Epithelial cell of proximal tubule (primary cell): ENCODE measurements around the gene SLC41A3. TPM values are rescaled to one million over a fixed set of nuclear protein-coding genes. Genes with fewer than 3 reads are reported as not detected.
A peak's percentile ranks its signal among the peaks of the same experiment; 100 is the strongest.
"Not testable (repeated sequence)": the region's sequence is repeated elsewhere in the genome, so short reads cannot be mapped to it uniquely, and the experiment has no call there.

Source experiments
- DNase-seq: peaks from one replicate; pipeline ENCODE4 v3.0.0-alpha.2; 2011; ENCODE audit warnings: low read depth
- H3K4me3 ChIP-seq: 2 replicates; pipeline ENCODE4 v1.5.1; 2011; ENCODE audit warnings: low read depth, mild to moderate bottlenecking, low read length
- total RNA-seq: library from RNA; depleted of rRNA; stranded (reverse); fragments of >200 nt; gene quantifications from 2 replicates; pipeline ENCODE4 v1.2.3, GENCODE V29; 2015
- TF ChIP-seq, protein P1 (sequence below): conservative IDR thresholded peaks from 2 replicates; pipeline ENCODE4 v1.5.1; 2012; ENCODE audit warnings: low read depth, mild to moderate bottlenecking, low read length

SLC41A3 gene
- total RNA-seq, 1 donor from 2014 or later: 41.6 TPM

DNA sequence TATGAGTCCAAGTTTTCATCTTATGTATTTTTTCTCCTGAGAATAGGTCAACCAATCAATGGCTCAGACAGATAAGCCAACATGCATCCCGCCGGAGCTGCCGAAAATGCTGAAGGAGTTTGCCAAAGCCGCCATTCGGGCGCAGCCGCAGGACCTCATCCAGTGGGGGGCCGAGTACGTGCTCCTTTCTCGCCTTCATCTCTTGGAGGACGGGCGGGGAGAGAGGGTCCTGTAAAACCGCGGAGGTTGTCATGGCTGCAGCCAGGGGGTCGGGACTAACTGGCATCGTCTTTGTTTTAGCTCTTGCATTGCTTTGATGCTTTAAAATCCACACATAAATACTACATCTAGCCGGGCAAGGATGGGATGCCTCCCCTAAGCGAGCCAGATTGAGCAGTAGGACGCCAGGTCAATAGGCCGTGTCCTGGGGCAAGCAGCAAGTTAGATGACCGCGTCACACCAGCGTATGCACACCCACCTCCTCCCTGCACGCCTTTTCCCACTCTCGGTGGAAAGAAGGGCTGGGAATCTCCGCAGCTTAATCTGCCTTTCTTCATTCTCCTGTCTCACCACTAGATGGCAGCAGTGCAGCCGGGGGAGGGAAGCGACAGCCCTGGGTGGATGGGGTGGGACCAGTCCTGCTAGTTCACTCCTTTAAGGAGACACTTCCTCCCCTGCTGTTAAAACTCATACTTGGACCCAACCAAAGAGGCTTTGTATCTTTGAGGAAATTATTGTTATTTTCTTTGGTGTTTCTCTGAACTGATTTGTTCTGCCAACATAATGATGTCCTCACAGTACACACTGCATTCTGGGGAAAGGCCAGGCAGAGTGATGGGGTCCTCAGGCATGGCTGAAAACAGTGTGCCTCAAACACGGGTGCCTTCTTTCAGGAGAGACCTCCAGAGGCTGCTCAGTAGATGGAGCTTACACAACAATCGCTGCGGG, 111.7 kb downstream of the SLC41A3 start:
- peak overlapping the region; percentile 30 for H3K4me3 ChIP-seq
- TF ChIP-seq, protein P1, sequence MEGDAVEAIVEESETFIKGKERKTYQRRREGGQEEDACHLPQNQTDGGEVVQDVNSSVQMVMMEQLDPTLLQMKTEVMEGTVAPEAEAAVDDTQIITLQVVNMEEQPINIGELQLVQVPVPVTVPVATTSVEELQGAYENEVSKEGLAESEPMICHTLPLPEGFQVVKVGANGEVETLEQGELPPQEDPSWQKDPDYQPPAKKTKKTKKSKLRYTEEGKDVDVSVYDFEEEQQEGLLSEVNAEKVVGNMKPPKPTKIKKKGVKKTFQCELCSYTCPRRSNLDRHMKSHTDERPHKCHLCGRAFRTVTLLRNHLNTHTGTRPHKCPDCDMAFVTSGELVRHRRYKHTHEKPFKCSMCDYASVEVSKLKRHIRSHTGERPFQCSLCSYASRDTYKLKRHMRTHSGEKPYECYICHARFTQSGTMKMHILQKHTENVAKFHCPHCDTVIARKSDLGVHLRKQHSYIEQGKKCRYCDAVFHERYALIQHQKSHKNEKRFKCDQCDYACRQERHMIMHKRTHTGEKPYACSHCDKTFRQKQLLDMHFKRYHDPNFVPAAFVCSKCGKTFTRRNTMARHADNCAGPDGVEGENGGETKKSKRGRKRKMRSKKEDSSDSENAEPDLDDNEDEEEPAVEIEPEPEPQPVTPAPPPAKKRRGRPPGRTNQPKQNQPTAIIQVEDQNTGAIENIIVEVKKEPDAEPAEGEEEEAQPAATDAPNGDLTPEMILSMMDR: peak; percentile 68
- DNase-seq: not testable (repeated sequence)

DNA sequence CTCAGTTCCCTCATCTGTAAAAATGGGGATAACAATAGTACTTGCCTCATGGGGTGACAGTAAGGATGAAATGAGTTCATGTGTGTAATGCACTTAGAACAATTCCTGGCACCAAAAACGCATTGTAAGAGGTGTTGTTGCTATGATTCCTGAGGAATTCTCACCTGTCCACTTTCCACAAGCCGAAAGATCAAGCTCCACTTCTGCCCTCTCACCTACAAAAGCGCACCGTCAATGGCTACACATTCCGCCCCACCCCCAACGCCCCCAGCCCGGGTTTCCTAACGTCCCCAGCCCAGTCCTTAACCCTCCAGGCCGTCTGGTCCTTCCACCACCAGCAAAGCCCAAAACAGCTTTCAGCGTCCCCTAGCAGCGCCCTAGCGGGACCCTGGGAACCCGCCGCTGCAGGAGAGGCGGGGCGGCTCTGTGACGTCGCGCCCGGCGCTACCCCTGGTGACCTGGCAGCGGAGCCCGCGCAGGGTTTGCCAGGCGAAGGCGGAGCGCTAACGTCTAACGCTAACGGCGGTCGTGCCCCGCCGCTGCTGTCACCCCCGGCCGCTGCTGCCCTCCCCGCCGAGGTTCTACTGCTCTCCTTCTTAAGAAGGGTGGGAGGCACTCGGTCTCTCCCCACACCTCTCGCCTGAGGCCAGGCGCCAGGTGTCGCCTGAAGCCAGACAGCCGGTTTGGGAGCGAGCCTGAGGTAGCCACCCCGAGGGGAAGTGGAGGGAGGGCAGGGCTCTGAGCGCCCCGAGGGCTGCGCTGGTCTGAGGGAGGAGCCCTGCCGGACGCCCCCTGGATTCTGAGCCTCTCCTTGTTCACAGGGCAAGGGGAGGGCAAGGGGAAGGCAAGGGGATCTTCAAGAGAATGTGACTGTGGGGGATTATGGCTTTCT, 115.0 kb downstream of the SLC41A3 start, which contains the start of gene ROPN1B:
Gene ROPN1B (plus strand): TSS at position 478 of the 892 bp plus-strand sequence. CDS start 2,877 bp downstream, outside the sequence.
- H3K4me3 ChIP-seq, DNase-seq: not testable (repeated sequence)

DNA sequence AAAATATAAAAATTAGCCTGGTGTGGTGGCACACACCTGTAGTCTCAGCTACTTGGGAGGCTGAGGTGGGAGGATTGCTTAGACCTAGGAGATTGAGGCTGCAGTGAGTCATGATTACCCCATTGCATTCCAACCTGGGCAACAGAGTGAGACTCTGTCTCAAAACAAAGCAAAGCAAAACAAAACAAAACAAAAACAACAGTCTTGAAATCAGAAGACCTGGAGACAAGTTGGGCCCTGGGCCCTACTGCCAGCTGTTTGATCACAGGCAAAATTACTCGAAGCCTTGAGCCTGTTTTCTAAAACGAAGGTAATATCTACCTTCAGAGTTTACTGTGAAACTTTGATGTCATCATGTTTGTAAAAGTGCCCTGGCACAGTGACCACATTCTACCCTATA, 115.8 kb downstream of the SLC41A3 start:
- not testable (repeated sequence) for DNase-seq, H3K4me3 ChIP-seq

DNA sequence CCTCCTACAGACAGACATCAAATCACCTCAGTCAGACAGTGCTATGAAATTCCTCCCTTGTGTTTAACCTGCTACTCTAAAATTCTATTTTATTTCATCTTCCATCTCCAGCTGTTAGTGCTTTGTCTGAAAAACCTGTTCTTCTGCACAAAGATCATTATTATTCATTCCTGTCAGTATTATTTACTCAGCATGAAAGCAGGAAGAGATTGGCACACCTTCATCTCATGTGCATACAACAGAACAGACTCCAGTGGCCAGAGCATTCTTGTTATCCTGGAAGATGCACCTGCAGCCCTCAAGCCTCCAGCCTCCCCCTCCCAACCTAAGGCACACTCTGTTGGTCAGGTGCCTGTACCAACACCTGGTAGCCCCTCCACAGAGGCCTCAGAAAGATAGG, 116.8 kb downstream of the SLC41A3 start:
- TF ChIP-seq, protein P1: no peak
- DNase-seq: no peak
- no peak overlapping the region for H3K4me3 ChIP-seq

DNA sequence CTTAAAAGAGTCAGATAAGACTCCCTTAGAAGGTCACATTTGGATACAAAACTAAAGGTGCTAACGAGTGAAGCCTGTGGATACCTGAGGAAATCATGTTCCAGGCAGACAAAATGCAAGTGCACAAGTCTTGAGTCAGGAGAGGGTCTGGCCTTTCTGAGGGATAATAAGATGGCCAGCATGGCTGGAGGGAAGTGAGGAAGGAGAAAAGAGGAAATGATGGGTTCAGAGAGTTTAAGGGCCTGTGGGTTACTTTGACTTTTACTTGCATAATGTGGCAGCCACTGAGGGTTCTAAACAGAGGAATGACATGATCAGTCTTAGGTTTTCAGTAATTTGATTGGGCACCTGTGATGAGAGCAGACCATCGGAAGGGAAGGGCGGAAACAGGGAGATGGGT, 118.4 kb downstream of the SLC41A3 start:
- no peak overlapping the region for H3K4me3 ChIP-seq
- TF ChIP-seq, protein P1: no peak
- DNase-seq: no peak

DNA sequence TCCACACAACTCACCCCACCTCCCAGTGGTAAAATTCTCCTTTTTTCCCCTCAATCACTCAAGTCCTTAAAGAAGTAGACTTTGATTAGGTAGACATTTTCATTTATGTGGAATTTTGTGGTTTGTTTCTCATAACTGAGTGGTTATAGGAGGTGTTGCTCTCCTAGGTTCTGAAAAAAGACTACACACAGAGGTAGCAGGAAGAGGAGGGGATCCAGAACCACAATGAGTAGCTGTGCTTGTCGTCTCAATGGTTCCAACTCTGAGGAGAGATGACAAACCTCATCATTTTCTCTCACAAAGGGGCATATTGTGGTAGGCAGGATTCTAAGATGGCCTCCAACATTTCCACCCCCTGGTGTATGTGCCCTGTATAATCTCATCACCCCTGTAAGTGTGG, 120.1 kb downstream of the SLC41A3 start:
- H3K4me3 ChIP-seq, DNase-seq: not testable (repeated sequence)

DNA sequence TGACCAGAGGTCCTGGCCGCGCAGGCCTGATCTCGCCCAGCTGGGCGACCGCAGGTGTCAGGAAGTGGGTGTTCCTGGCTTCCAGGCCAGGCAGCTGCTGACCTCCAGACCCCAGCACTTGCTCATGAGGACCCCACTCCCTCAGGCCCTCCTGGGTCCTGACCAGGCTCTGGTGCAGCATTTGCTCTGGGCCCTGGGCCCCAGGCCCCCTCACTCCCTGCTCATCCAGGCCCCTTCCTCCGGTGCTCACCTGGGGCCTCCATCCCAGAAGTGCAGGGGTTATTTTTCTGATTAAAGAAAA, 122.7 kb downstream of the SLC41A3 start:
- H3K4me3 ChIP-seq: no peak overlapping the region
- no peak for DNase-seq
- TF ChIP-seq, protein P1: no peak

DNA sequence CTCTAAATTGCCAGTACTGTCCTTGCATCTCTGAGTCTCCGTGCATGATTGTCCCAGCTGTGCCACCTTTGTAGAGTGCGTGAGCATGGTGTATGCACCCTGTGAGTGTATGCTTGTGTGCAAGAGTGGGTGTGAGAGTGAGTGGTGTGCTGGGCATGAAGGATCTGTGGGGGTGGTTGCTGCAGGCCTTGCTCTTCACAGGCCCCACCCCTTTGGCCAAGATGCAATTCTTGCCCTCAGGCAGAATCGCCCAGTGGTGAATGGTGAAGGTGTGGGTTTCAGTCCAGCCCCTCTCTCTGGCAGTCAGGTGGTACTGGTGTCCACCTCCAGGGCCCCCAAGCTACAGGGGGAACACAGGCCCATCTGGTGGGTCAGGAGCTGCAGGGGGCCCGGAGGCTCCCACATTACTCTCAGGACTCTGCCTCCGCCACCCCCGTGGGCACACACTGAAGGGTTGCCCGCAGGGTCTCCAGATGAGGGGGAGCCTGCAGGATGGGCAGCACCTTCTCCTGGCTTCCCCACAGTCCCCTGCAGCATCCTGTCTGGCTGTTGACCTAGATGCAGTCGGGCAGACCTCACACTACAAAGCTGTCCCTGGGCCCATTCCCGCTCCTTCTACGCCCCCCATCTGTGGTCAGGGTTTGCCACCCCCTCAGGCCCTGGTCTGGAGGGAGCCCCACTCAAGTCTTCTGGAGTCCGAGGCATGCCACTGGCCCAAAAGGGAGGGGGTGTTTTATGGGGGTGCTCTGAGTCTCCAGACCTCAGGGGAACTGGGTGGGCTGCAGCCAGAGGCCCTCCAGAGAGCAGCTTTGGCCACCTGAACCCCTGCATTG, 123.3 kb downstream of the SLC41A3 start:
- TF ChIP-seq, protein P1: no peak
- H3K4me3 ChIP-seq: no peak overlapping the region
- no peak for DNase-seq
